NCI-H526 treated with DMSO at 0.1 percent for 48 hours (cell line): Measurements from ENCODE around the gene DPEP2NB.
"Not testable (repeated sequence)": the region's sequence is repeated elsewhere in the genome, so short reads cannot be mapped to it uniquely, and the experiment has no call there.

Experiments
- DNase-seq: peaks from one replicate; lab custom pipeline; 2025; lab: John Stamatoyannopoulos, UW

The DPEP2NB gene, protein sequence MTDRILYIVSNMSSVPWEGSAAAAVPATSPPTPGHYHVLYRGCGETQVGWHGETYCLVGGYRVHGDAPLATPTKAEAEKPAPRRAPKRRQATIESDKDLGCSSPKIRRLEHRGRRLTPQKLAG

GRCh38 chr16:68015681-68016080 lies at the start of gene DPEP2NB:
TSS of gene DPEP2NB (minus strand) at chr16:68015911. CDS start at chr16:68015770, 141 bp downstream.
- DNase-seq, result no peak

- DNase-seq, result no peak
Observed at GRCh38 chr16:68064791-68065365, 49.2 kb upstream of the DPEP2NB start.

DNA sequence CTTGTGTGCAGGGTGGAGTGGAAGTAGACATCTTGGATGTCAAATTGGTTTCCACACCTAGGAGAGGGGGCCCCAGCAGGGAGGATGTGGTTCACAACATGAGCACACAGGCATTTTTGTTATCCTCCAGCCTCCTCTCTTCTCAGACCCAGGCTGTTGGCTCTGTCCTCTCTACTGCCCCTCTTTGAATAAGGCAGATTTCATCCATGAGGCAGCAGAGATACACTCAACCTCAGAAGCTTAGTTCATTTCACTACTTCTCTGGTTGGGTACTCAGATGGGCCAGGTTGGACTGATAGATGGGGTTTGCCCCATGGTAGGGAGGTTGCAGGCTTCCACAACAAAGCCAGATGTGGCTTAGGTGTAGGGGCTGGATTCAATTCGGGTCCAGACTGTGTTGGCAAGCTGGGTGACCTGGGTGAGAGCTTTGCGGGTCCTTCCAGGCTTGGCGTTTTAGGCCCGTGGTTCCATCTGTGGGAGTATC lies 47.2 kb upstream of the DPEP2NB start:
- DNase-seq, result no peak

DNA sequence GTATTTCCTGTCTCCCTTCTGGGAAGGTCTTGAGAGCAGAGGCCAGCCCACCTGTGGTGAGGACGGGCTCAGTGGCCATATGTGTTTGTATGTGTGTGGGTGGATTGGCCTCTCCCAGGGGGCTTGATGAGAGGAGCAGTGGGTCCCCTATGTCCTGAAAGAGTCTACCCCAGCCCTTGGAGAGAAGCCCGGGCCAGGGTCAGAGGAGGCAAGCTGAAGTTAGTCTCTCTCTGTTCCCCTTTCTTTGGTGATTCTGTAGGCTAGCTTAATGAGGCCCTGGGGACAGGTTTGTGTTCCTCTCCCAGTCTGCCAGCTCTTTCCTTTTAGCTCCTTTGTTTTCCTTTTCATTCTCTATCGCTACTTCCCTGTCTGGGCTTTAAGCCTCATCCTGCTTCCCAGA lies 45.7 kb upstream of the DPEP2NB start:
- DNase-seq, result no peak

DNA sequence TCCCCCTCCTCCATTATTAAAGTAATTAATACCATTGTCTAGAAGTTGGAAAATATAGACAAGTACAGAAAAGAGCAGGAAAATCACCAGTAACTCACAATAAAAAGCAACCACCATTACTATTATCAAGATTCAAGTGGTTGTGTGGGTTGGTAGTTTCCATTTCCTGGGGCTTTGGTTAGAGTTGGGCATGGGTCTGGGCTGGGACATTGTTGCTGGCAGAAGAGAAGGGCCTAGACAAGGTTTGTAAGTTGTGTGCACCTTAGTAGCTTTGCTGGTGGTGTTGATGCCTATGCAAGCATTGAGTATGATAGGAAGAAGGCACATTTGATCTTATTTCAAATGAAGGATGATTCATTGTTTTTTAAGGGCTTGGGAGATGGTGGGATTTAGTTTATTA lies 44.1 kb upstream of the DPEP2NB start:
- DNase-seq, result no peak

DNA sequence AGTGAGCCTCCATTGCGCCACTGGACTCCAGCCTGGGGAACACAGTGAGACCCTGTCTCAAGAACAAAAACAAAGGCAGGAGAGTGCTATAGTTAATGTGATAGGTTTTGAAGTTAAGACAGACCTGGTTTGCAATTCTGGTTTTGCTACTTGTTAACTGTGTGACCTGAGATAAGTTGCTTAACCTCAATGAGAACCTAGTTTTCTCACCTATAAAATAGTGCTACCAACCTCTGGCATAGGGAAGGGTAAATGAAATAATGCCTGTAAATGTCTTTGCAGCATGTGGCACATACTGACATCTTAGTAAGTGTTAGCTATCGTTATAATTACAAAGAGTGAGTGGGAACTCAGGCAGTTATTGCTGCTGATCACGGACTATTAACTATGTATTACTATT lies 39.7 kb upstream of the DPEP2NB start:
- no peak for DNase-seq

- DNase-seq, result no peak
Observed at GRCh38 chr16:68049449-68049848, 33.7 kb upstream of the DPEP2NB start.

GRCh38 chr16:68047987-68048386 lies 32.3 kb upstream of the DPEP2NB start:
- no peak for DNase-seq

GRCh38 chr16:68046106-68046505 lies 30.4 kb upstream of the DPEP2NB start:
- no peak for DNase-seq

- no peak for DNase-seq
Observed at GRCh38 chr16:68041783-68042182, 26.1 kb upstream of the DPEP2NB start.

DNA sequence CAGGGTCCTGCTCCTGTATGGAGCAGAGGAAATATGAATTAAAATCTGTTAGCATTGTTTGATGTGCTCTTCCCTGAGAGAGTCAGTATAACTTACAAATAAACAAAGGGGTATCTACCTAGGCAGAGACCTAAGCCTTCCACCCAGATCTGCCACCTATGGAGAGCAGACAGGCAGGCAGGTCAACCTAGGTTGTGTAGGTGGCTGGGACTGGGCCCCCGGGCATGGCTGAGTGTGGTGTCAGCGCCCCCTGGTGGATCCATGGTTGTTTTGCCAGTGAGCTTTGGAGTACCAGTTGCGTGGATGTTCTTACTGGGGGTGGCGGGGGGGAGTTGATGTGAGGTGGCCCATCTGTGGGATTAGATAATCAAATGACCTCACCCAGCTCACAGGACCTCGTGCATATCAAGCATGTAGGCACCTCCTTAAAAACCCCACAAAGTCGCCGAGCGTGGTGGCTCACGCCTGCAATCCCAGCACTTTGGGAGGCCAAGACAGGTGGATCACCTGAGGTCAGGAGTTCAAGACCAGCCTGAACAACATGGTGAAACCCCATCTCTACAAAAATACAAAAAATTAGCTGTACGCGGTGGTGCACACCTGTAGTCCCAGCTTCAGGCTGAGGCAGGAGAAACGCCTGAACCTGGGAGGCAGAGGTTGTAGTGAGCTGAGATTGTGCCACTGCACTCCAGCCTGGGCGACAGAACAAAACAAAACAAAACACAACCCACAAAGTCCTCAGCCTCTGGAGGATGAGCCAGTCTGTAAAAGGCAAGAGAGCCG lies 25.0 kb upstream of the DPEP2NB start:
- peak; percentile 20 for DNase-seq

DNA sequence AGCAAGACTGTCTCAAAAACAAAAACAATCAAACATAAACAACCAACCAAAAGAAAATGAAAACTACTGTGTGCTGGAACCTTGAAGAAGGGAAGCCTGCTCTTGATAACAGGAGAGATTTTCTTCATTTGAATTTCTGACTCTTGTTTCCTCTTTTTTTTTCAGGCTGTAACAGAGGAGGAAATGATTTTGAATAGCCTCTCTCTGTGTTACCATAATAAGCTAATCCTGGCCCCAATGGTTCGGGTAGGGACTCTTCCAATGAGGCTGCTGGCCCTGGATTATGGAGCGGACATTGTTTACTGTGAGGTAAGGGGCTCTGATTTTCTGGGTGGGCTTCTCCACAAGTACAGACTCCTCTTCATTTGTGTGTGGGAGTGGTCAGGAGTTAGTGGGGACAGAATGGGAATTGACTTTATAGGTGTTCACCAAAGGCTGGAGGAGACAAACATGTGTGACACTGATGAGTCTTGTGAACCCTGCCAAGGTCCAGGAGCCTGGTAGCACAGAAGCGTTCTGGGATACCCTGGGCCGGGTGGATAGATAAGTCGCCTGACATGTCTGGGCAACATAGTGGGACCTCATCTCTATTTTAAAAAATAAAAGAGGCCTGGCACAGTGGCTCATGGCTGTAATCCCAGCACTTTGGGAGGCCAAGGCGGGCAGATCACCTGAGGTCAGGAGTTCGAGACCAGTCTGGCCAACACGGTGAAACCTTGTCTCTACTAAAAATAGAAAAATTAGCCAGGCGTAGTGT lies 22.3 kb upstream of the DPEP2NB start:
- DNase-seq, result no peak

DNA sequence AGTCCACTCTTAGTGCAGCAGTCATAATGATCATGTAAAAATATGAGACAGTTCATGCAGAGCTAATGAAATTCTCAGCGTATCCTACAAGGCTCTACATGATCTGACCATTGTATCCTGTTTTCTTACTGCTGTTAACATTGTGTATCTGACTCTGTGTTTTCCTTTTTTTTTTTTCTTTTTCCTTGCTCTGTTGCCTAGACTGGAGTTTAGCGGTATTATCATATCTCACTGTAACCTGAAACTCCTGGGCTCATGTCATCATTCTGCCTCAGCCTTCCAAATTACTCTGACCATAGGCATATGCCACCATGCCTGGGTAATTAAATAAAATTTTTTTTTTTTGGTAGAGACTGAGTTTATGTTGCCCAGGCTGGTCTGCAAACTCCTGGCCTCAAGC lies 19.5 kb upstream of the DPEP2NB start:
- no peak for DNase-seq

GRCh38 chr16:68033101-68033500 lies 17.4 kb upstream of the DPEP2NB start:
- no peak for DNase-seq

- DNase-seq, result no peak
Observed at GRCh38 chr16:68031951-68032350, 16.2 kb upstream of the DPEP2NB start.

DNA sequence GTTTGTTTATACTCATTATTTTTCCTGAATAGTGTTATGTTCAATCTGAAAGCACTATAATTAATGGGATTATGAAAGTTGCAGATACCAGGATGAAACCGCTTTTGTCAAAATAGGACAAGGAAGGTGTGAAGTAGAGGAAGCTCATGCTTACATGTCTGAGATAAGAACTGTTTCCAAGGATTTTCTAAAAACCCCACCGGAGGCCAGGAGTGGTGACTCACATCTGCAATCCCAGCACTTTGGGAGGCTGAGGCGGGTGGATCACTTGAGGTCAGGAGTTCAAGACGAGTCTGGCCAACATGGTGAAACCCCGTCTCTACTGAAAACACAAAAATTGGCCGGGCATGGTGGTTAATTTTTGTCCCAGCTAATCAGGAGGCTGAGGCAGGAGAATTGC lies 14.4 kb upstream of the DPEP2NB start:
- DNase-seq, result not testable (repeated sequence)

GRCh38 chr16:68028996-68029395 lies 13.3 kb upstream of the DPEP2NB start:
- no peak for DNase-seq

GRCh38 chr16:68022728-68023537 lies 7.2 kb upstream of the DPEP2NB start, which contains the start of the genes DDX28 and DUS2:
TSS of gene DDX28 (minus strand) at chr16:68023232. CDS start at chr16:68023202, 30 bp downstream.
TSS of gene DUS2 (plus strand) at chr16:68023284. CDS start at chr16:68038024, 14,740 bp downstream.
- DNase-seq, result peak; percentile 33

- no peak for DNase-seq
Observed at GRCh38 chr16:68022278-68022727, 6.6 kb upstream of the DPEP2NB start.

DNA sequence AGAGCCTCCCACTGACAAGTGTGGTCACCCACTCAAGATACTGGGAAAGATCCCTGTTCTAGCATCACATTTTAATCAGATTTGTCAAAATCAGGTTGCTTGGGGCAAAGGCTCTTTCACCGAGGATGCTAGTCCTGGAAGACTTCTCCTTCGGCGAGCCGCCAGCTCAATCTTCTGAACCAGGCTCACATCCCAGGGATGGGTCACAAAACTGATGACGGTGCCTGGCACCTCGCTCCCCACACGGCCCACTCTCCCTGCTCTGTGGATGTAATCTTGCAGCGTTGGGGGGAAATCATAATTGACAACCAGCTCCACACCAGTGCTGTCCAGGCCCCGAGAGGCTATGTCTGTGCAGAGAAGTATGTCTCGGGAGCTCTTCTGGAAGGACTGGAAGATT lies 5.8 kb upstream of the DPEP2NB start:
- DNase-seq, result no peak

GRCh38 chr16:68019167-68019680 lies 3.5 kb upstream of the DPEP2NB start:
- no peak for DNase-seq
